HG02840 (cell line): ENCODE measurements around the gene ZCCHC18.
A peak's percentile ranks its signal among the peaks of the same experiment; 100 is the strongest.

Experiments used
- ATAC-seq: cut with Tn5 transposase; IDR thresholded peaks from one replicate; pipeline ENCODE4 v1.9.1; 2021; ENCODE audit warnings: mild to moderate bottlenecking, moderate library complexity, moderate number of reproducible peaks; ENCODE audit not compliant: unreplicated experiment, low FRiP score

ZCCHC18 gene

GRCh38 chrX:104130808-104131207 lies 18.5 kb downstream of the ZCCHC18 start:
- ATAC-seq, result no peak

GRCh38 chrX:104134583-104135261 lies 22.4 kb downstream of the ZCCHC18 start:
- no peak for ATAC-seq

DNA sequence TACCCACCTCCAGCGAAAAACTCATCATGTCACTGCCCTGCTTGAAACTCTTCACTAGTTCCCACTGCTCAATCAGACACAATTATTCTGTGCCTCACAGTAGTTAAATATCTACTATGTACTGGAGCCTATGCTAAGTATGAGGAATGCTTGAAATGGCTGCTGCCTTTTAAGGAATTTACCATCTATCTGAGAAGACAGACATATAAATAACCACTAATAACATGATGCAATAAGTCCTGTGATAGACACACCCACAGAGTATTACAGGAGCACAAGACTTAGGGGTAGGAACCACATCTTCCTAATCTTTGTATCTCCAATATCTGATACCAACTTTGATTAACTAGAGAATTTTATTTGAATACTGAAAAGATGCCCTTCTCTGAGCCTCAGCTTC lies 23.4 kb downstream of the ZCCHC18 start:
- ATAC-seq, result no peak

- peak; percentile 69 for ATAC-seq
Observed at GRCh38 chrX:104136241-104137019, 24.1 kb downstream of the ZCCHC18 start.

DNA sequence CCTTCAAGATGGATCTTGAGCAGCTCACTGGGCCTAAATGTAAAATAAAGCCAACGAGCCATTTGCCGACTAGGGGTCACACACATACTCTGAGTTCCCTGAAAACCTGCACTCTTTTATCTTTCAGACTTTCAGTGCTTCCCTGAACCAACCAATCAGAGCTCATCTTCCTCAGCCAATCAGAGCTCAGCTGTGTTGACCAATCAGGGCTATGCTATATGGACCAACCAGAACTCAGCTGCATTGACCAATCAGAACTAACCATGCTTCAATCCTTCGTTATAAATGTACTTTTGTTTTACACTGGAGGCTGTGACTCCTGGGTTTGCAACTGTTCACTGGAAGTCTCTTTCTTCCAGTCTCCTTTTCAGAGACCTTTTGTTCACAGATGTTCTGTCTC lies 25.2 kb downstream of the ZCCHC18 start:
- no peak for ATAC-seq

GRCh38 chrX:104141087-104141760 lies 28.9 kb downstream of the ZCCHC18 start:
- ATAC-seq, result no peak

GRCh38 chrX:104151037-104151436 lies 38.7 kb downstream of the ZCCHC18 start:
- ATAC-seq, result no peak

DNA sequence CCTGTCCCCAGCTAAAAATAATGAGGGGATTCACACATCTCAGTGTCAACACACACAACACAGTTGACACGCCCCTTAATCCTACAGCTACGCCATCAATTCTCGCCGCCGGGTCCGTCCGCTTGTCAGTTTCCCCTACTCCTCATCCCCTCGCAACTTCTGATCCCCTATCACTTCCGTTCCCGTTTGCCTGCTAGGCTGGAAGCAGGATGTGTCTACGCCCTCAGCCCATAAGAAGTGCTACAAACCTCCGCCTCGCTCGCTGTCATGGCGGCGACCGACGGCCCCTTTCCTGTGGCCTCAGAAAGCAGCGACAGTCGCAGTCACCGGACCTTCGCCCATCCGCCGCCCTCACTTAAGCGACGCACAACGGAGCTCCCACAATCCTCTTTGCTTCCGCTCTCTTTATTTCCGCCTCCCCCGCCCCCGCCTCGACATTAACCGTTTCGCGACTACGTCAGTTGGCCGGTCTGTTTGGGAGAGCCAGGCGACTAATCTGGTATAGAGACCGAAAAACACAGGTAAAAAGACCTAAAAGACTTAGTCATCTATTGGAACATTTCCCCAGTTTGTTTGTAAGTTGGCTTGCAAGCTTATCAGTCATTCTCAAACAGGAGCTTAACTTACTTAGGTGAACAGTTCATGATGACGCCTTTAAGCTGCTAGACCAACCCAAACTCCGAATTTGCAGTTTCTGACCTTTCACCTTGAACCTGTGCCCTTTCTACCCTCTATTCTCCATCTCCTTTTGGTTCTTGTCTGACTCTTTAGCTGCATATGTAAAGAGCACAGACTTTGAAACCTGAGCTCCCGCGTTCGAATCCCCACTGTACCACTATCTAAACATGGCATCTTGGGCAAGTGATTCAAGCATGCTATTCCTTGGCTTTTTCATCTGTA lies 44.6 kb downstream of the ZCCHC18 start, which contains the start of gene SLC25A53:
SLC25A53 (minus strand) TSS at position 380 of the 900 bp plus-strand sequence. CDS start 51,752 bp downstream, outside the sequence.
- ATAC-seq, result peak; percentile 94
